ENCODE results near the gene CHRNE. TPM values are rescaled to one million over a fixed set of nuclear protein-coding genes. Genes with fewer than 3 reads are reported as not detected.

CHRNE gene
- total RNA-seq, 1 donor, result 4.9 TPM

GRCh38 chr17:4902540-4902939 is 358 bp downstream of the CHRNE start:
- no peak for TF ChIP-seq CTCF (IDR thresholded peaks at IDR 0.05; ENCODE audit: insufficient read depth, low read length)
- DNase-seq (ENCODE audit: low read depth), result no peak
- no peak overlapping the region for H3K4me3 ChIP-seq (ENCODE audit: low read depth, low read length)

- H3K4me3 ChIP-seq (ENCODE audit: low read depth, low read length), result no peak overlapping the region
- DNase-seq (ENCODE audit: low read depth), result no peak
- no peak for TF ChIP-seq CTCF (IDR thresholded peaks at IDR 0.05; ENCODE audit: insufficient read depth, low read length)
Observed at GRCh38 chr17:4901648-4902344, 1.1 kb downstream of the CHRNE start.

GRCh38 chr17:4901108-4901647 is 1.7 kb downstream of the CHRNE start:
- TF ChIP-seq CTCF (IDR thresholded peaks at IDR 0.05; ENCODE audit: insufficient read depth, low read length), result no peak
- no peak overlapping the region for H3K4me3 ChIP-seq (ENCODE audit: low read depth, low read length)
- DNase-seq (ENCODE audit: low read depth), result no peak

- no peak for DNase-seq (ENCODE audit: low read depth)
- no peak for TF ChIP-seq CTCF (IDR thresholded peaks at IDR 0.05; ENCODE audit: insufficient read depth, low read length)
- no peak overlapping the region for H3K4me3 ChIP-seq (ENCODE audit: low read depth, low read length)
Observed at GRCh38 chr17:4900231-4901107, 2.4 kb downstream of the CHRNE start.

GRCh38 chr17:4899341-4900230 is 3.3 kb downstream of the CHRNE start, which contains the start of gene C17orf107:
Gene C17orf107 (plus strand): TSS chr17:4899536. CDS start chr17:4899763, 227 bp downstream.
- peak within 1 kb of the TSS; percentile 63 for H3K4me3 ChIP-seq (ENCODE audit: low read depth, low read length)
- no peak for TF ChIP-seq CTCF (IDR thresholded peaks at IDR 0.05; ENCODE audit: insufficient read depth, low read length)

GRCh38 chr17:4898927-4899326 is 4.0 kb downstream of the CHRNE start:
- H3K4me3 ChIP-seq (ENCODE audit: low read depth, low read length), result peak overlapping the region; percentile 63
- no peak for TF ChIP-seq CTCF (IDR thresholded peaks at IDR 0.05; ENCODE audit: insufficient read depth, low read length)
- DNase-seq (ENCODE audit: low read depth), result no peak

More at GRCh38 chr17:4899341-4900230, 3.3 kb downstream of the CHRNE start, which contains the start of gene C17orf107:
- DNase-seq (ENCODE audit: low read depth), result peak; percentile 68

Measured in fibroblast of the aortic adventitia (primary cell).